Neural progenitor cell (in vitro differentiated cells): Measurements from ENCODE around the gene SOX5. TPM values are rescaled to one million over a fixed set of nuclear protein-coding genes. Genes with fewer than 3 reads are reported as not detected.

Source experiments
- DNase-seq: peaks from one replicate; pipeline ENCODE4 v3.0.0-alpha.2; 2016; ENCODE audit warnings: low spot score
- H2AFZ ChIP-seq: fragments of 200-600 bp; sonication (generic); replicated peaks from 2 replicates; pipeline ENCODE4 v1.6.1; 2016; ENCODE audit warnings: antibody characterized with exemption
- H3F3A ChIP-seq: fragments of 200-600 bp; sonication (generic); 2 replicates; pipeline ENCODE4 v1.6.1; 2016; ENCODE audit warnings: antibody characterized with exemption, low read depth
- H3K27ac ChIP-seq: fragments of 200-600 bp; sonication (generic); 2 replicates; pipeline ENCODE4 v1.5.1; 2016; ENCODE audit warnings: mild to moderate bottlenecking
- H3K27me3 ChIP-seq: fragments of 200-600 bp; sonication (generic); 2 replicates; pipeline ENCODE4 v1.6.1; 2016; ENCODE audit warnings: mild to moderate bottlenecking, moderate library complexity
- H3K36me3 ChIP-seq: fragments of 200-600 bp; sonication (generic); 2 replicates; pipeline ENCODE4 v1.5.1; 2016
- H3K4me1 ChIP-seq: fragments of 200-600 bp; sonication (generic); 2 replicates; pipeline ENCODE4 v1.6.1; 2016; ENCODE audit warnings: mixed run types
- H3K4me2 ChIP-seq: fragments of 200-600 bp; sonication (generic); 2 replicates; pipeline ENCODE4 v1.6.1; 2016
- H3K4me3 ChIP-seq: fragments of 200-600 bp; sonication (generic); 2 replicates; pipeline ENCODE4 v1.5.1; 2016
- H3K79me2 ChIP-seq: fragments of 200-600 bp; sonication (generic); 2 replicates; pipeline ENCODE4 v1.6.1; 2016; ENCODE audit warnings: low read depth
- H3K9ac ChIP-seq: fragments of 200-600 bp; sonication (generic); 2 replicates; pipeline ENCODE4 v1.6.1; 2016
- H3K9me3 ChIP-seq: fragments of 200-600 bp; sonication (generic); 2 replicates; pipeline ENCODE4 v1.5.1; 2016; ENCODE audit warnings: low read depth
- H4K20me1 ChIP-seq: fragments of 200-600 bp; sonication (generic); 2 replicates; pipeline ENCODE4 v1.6.1; 2016; ENCODE audit warnings: low read depth
- H3K27ac Mint-ChIP-seq: 3 replicates; pipeline ENCODE4 v1.8.0; 2021; ENCODE audit warnings: mixed read lengths
- H3K27me3 Mint-ChIP-seq: 2 replicates; pipeline ENCODE4 v1.8.0; 2022; ENCODE audit warnings: low read depth, mild to moderate bottlenecking, inconsistent platforms, moderate library complexity, mixed read lengths; ENCODE audit not compliant: insufficient read depth
- H3K36me3 Mint-ChIP-seq: 3 replicates; pipeline ENCODE4 v1.8.0; 2021; ENCODE audit warnings: mixed read lengths
- H3K4me1 Mint-ChIP-seq: 3 replicates; pipeline ENCODE4 v1.8.0; 2021; ENCODE audit warnings: mixed read lengths
- H3K4me3 Mint-ChIP-seq: 3 replicates; pipeline ENCODE4 v1.8.0; 2021; ENCODE audit warnings: mild to moderate bottlenecking, moderate library complexity, mixed read lengths
- H3K9me3 Mint-ChIP-seq: 3 replicates; pipeline ENCODE4 v1.8.0; 2020; ENCODE audit warnings: mixed read lengths
- EZH2 ChIP-seq: fragments of 200-600 bp; sonication (generic); IDR thresholded peaks from 2 replicates; pipeline ENCODE4 v1.6.1; 2017; ENCODE audit warnings: antibody characterized with exemption, mild to moderate bottlenecking, moderate library complexity
- EZH2phosphoT487 ChIP-seq: fragments of 200-600 bp; sonication (generic); IDR thresholded peaks from 2 replicates; pipeline ENCODE4 v1.6.1; 2017; ENCODE audit warnings: antibody characterized with exemption
- total RNA-seq: library from RNA; depleted of rRNA; stranded (reverse); fragments of >200 nt; gene quantifications from 2 replicates; pipeline ENCODE4 v1.2.3, GENCODE V29; 2015; ENCODE audit warnings: low replicate concordance
- TF ChIP-seq, protein P1 (sequence below): fragments of 200-600 bp; sonication (generic); IDR thresholded peaks from 2 replicates; pipeline ENCODE4 v1.5.1; 2017; ENCODE audit warnings: antibody characterized with exemption, mild to moderate bottlenecking

SOX5 gene
- total RNA-seq, 1 donor from 2014 or later = 79.5 TPM

- peaks cover 61% of the 10 kb centered on the region for H3K4me1 ChIP-seq
- peaks cover 43% of the 10 kb centered on the region for H3K4me1 Mint-ChIP-seq
- H3K9ac ChIP-seq = peak overlapping the region; percentile 23
- peak overlapping the region; percentile 67 for H3K4me3 ChIP-seq
- no peak overlapping the region for H3K27ac Mint-ChIP-seq
- H3K79me2 ChIP-seq = peaks cover 67% of the 10 kb centered on the region
- no peaks in the 10 kb centered on the region for H3K36me3 Mint-ChIP-seq
- TF ChIP-seq EZH2 = no peak
- TF ChIP-seq EZH2phosphoT487 = no peak
- TF ChIP-seq, protein P1, sequence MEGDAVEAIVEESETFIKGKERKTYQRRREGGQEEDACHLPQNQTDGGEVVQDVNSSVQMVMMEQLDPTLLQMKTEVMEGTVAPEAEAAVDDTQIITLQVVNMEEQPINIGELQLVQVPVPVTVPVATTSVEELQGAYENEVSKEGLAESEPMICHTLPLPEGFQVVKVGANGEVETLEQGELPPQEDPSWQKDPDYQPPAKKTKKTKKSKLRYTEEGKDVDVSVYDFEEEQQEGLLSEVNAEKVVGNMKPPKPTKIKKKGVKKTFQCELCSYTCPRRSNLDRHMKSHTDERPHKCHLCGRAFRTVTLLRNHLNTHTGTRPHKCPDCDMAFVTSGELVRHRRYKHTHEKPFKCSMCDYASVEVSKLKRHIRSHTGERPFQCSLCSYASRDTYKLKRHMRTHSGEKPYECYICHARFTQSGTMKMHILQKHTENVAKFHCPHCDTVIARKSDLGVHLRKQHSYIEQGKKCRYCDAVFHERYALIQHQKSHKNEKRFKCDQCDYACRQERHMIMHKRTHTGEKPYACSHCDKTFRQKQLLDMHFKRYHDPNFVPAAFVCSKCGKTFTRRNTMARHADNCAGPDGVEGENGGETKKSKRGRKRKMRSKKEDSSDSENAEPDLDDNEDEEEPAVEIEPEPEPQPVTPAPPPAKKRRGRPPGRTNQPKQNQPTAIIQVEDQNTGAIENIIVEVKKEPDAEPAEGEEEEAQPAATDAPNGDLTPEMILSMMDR = no peak
- no peaks in the 10 kb centered on the region for H3K9me3 Mint-ChIP-seq
- H3K27me3 Mint-ChIP-seq = no peaks in the 10 kb centered on the region
- H2AFZ ChIP-seq = no peak overlapping the region
- H3F3A ChIP-seq = peaks cover 67% of the 10 kb centered on the region
- H3K9me3 ChIP-seq = no peaks in the 10 kb centered on the region
- H4K20me1 ChIP-seq = peaks cover 7% of the 10 kb centered on the region
- H3K27ac ChIP-seq = no peak overlapping the region
- no peak overlapping the region for H3K4me3 Mint-ChIP-seq
- DNase-seq = no peak
- H3K36me3 ChIP-seq = no peaks in the 10 kb centered on the region
- no peaks in the 10 kb centered on the region for H3K27me3 ChIP-seq
- peak overlapping the region; percentile 98 for H3K4me2 ChIP-seq
These were observed 1.2 kb downstream of the SOX5 start for GRCh38 chr12:23948291-23948690.

DNA sequence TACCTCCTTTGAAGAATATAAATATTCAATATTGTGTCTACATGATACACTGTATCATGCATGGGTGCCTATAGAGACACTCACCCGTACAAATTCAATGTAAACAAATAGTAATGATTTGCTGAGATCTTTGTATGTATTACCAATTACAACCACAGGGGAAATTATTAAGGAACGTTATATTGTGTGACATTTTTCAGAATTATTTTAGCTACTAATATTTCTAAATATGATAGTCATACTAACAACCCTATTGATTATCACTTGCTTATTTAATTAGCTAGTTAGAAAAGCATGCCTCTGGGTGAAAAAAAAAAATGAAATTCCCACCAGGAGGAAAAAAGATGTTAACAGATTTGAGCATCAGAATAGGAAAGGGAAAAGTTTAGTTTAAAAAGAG, 2.1 kb downstream of the SOX5 start:
- H3K79me2 ChIP-seq = peaks cover 76% of the 10 kb centered on the region

DNA sequence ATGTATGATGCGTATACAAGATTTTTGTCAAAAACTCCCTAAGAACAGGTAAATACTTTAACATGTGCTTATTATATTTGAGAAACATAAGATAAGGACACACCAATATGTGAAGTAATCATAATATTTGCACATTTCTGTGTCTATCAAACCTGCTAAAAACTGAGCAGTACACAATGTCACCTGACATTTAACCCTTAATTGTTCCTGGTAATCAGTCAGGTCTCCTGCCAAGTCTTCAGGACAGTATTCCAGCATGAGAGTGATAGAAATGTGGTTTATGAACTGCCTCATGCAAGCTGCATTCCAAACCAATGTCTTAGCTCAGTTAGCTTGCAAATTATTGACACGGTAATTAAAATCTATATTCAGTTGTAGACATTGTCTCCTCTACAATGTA, 4.2 kb downstream of the SOX5 start:
- Mint-ChIP-seq H3K36me3 (no peaks in the 10 kb centered on the region), H3K4me1 (peaks cover 46% of the 10 kb centered on the region), H3K27ac (no peak overlapping the region), H3K4me3 (no peak overlapping the region), H3K9me3 (no peaks in the 10 kb centered on the region), H3K27me3 (no peaks in the 10 kb centered on the region)
- peak overlapping the region; percentile 58 for H3K27ac ChIP-seq
- H3K4me2 ChIP-seq = peak overlapping the region; percentile 98
- no peak for DNase-seq
- H2AFZ ChIP-seq = no peak overlapping the region
- H3K79me2 ChIP-seq = peaks cover 97% of the 10 kb centered on the region
- H3K4me3 ChIP-seq = peak overlapping the region; percentile 67
- peaks cover 65% of the 10 kb centered on the region for H3K4me1 ChIP-seq
- peaks cover 47% of the 10 kb centered on the region for H3F3A ChIP-seq
- TF ChIP-seq EZH2 = no peak
- no peak for TF ChIP-seq EZH2phosphoT487
- TF ChIP-seq, protein P1 = no peak
- H4K20me1 ChIP-seq = peaks cover 24% of the 10 kb centered on the region
- H3K9ac ChIP-seq = no peak overlapping the region
- H3K27me3 ChIP-seq = no peaks in the 10 kb centered on the region
- no peaks in the 10 kb centered on the region for H3K9me3 ChIP-seq
- H3K36me3 ChIP-seq = no peaks in the 10 kb centered on the region

More for the DNA sequence above, 2.1 kb downstream of the SOX5 start:
- Mint-ChIP-seq H3K9me3 (no peaks in the 10 kb centered on the region), H3K27ac (no peak overlapping the region), H3K36me3 (no peaks in the 10 kb centered on the region), H3K4me3 (peak overlapping the region; percentile 84), H3K27me3 (no peaks in the 10 kb centered on the region), H3K4me1 (peaks cover 49% of the 10 kb centered on the region)
- DNase-seq = no peak
- H3K4me3 ChIP-seq = peak overlapping the region; percentile 67
- H3K36me3 ChIP-seq = no peaks in the 10 kb centered on the region
- no peak for TF ChIP-seq EZH2
- no peak for TF ChIP-seq EZH2phosphoT487
- TF ChIP-seq, protein P1 = peak; percentile 18
- H3K4me2 ChIP-seq = peak overlapping the region; percentile 98
- peaks cover 16% of the 10 kb centered on the region for H4K20me1 ChIP-seq
- peaks cover 66% of the 10 kb centered on the region for H3F3A ChIP-seq
- peak overlapping the region; percentile 23 for H3K9ac ChIP-seq
- peaks cover 67% of the 10 kb centered on the region for H3K4me1 ChIP-seq
- no peak overlapping the region for H2AFZ ChIP-seq
- H3K9me3 ChIP-seq = no peaks in the 10 kb centered on the region
- no peak overlapping the region for H3K27ac ChIP-seq
- H3K27me3 ChIP-seq = no peaks in the 10 kb centered on the region
